HG02884 (cell line): Measurements from ENCODE around the gene ZC3H7A.
"Not testable (repeated sequence)": the region's sequence is repeated elsewhere in the genome, so short reads cannot be mapped to it uniquely, and the experiment has no call there.

Experiments
- ATAC-seq: cut with Tn5 transposase; IDR thresholded peaks from one replicate; pipeline ENCODE4 v1.9.1; 2021; ENCODE audit warnings: mild to moderate bottlenecking, moderate library complexity; ENCODE audit not compliant: unreplicated experiment

Gene ZC3H7A

DNA sequence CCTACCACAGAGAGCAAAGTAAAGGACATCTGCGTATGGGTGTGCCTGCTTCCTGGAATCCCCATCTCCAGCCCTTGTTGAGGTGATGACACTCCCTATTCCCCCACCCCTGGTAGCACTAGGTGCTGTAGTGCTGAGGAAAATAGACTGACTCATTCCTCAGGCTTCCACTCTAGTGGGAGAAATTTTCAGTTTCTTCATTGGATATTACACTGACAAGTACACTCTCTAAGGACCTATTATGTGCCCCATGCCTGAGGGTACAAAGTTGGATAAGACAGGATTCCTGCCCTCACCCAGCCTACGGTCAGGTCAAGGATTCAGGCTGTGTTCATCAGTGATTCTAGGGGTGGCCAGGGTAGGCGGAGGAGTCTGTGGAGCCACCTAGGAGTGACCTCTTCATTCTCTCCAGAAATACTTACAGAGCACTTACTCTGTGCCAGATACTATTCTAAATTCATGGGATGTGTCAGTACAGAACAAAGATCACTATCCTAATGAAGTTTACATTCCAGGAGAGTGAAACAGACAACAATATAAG lies 4.5 kb upstream of the ZC3H7A start:
- ATAC-seq = no peak

- no peak for ATAC-seq
These were observed 3.3 kb upstream of the ZC3H7A start for GRCh38 chr16:11800382-11800718.

DNA sequence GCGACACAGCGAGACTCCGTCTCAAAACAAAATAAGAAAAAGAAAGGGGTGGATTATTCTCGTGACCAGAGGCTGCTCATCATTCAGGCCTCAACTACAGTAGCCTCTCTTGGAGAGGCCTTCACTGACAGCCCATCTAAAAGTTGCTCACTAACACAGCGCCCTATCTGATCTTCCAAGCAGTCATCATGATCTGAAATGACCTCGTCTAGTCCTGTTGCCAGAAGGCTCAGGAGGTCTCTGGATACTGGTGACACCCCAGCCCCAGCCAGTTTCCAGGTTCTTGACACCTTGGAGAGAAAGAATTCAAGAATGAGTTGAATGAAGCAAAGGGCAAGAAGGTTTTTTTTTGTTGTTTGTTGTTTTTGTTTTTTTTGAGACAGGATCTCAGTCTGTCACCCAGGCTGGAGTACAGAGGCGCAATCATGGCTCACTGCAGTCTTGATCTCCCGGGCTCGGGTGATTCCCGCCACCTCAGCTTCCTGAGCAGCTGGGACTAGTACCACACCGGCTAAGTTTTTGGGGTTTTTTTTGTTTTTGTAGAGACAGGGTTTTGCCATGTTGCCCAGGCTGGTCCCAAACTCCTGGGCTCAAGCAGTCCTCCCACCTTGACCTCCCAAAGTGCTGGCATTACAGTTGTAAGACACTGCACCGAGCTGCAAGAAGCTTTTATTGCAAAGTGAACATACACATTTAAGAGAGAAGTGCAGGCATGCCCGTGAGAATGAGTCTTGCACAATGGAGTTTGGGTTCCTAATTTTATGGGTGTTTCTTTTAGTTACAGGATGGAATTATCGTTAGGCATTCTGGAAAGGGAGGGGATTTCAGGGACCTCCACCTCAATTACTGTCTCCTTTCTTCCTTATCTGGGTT lies 2.7 kb upstream of the ZC3H7A start:
- ATAC-seq = no peak

DNA sequence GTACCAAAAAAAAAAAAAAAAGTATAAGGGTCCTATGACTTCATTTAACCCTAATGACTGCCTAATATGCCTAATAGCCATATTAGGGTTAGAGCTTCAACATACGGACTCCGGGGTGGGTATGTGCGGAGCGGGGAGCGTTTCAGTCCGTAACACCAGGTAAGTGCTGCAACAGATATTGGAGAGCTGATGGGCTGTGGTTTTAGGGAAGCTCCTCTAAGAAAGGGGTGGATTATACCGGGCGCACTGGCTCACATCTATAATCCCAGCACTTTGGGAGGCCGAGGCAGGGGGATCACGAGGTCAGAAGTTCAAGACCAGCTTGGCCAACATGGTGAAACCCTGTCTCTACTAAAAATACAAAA lies 1.9 kb upstream of the ZC3H7A start:
- ATAC-seq = no peak

DNA sequence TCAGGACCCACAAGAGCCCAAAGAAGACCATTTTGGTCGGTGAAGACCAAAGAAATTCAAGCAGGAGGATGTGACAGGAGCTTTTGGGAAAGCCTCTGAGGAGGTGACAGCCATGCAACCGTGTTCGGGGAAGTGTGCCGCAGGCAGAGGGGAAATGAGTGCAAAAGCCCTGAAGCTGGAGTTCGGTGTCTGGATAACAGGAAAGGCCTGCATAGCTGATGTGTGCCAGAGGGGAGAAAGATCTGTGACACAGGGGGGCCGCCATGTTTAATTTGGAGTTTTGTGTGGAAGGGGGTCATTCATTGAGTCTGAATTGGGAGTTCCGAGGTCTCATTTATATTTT lies 870 bp upstream of the ZC3H7A start:
- no peak for ATAC-seq

GRCh38 chr16:11796227-11797165 lies 562 bp downstream of the ZC3H7A start:
- no peak for ATAC-seq

DNA sequence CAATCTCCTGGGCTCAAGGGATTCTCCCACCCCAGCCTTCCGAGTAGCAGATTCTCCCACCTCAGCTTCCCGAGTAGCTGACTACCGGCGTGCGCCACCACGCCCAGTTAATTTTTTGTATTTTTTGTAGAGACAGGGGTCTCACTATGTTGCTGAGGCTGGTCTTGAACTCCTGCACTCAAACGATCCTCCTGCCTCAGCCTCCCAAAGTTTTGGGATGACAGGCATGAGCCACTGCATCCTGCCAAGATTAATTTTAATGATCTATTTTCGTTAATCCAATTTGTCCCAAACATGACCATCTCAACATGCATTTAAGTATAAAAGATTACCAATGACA lies 1.2 kb downstream of the ZC3H7A start:
- no peak for ATAC-seq

DNA sequence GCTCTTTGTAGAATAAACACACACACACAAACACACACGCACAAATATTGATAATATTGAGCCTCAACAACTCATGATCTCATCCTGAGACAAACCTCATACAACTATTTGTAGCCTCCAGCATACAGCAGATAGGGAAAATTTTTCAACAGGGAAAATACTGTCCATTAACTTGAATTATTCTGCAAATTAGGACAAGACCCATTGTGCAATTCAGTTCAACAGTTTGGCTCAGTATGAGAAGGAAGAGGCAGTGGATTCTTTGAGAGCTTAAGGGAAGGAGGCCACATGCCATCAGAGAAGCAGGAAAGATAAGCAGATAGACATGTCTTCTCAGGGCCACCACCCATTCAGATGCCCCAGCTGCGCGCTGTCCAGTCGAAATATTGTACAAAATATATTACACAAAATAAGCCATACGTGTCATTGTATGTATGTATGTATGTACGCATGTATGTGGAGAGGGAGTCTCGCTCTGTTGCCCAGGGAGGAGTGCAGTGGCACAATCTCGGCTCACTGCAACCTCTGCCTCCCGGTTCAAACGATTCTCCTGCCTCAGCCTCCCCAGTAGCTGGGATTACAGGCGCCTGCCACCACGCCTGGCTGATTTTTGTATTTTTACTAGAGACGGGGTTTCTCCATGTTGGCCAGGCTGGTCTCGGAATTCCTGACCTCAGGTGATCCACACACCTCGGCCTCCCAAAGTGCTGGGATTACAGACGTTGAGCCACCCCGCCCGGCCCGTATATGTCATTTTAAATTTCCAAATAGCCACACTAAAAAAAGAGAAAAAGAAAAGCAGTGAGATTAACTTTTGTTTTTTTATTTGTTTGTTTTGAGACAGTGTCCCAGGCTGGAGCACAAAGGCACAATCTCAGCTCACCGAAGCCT lies 1.8 kb downstream of the ZC3H7A start:
- no peak for ATAC-seq

DNA sequence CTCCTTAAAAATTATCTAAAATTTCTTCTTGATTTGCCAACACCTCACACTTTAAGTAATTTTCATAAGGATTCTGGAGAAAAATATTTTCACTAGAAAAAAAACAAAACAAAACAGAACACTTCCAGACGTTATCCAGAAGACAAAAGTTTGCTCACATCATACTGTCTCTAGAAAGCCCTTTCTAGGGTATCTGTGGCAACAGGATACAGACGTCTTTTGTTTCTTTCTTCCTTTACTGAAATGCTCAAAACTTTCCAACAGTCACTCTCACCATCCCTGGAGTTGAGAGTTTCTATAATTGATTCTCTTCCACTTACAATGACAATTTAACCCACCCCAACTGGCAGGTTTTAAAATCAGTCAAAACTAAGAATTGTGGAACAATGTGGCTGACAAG lies 2.6 kb downstream of the ZC3H7A start:
- ATAC-seq = no peak

DNA sequence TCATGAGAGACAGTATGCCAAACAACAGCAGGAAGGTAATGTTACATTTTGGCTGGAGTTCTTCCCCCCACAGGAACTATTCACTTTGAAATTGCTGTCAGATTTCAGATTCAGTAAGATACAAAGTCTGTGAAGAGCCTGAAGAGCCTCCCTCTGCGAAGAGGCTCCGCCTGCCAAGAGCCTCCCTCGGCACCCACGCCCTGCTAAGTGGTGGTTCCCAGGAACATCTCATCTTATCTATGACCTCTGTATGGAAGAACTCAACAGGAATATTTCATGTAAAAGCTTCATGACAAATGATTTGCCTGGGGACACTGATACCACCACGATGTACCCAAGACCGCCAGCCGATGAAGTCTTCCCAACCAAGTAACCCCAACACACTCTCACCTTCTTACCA lies 3.2 kb downstream of the ZC3H7A start:
- ATAC-seq = no peak

DNA sequence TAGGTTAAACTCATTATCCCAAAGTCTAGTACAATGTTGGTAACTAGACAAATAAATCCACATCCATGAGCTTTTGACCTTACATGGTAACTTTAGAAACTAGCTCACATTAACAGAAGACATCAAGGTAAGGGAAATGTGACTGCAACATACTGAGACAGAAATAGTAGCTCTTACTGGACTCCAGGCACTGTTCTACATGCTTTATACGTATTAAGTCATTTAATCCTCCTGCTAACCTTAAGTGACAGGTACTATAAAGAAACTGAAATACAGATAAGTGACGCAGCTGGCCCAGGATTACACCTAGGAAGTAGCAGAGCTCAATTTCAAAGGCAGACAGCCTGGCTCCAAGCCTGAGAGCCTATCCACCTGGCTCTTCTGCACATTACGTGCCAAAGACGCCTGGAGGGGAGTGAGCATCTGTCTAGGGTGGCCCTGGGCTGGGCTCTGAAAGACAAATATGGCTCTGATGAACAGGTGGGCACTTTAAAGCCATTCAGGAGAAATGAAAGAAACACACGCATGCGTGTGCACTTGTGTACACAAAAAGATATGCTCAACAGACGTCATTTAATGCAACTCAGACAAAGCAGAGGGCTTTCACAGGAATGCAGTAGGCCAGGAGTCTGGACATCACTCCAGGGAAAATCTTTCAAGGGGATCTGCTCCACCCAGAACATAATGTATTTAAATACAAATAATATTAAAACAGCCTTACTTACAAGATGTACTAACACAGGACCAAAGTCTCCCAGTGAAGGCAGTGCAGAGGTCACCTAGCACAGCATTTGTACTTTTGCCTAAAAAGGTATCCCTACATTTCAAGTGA lies 4.4 kb downstream of the ZC3H7A start:
- no peak for ATAC-seq

GRCh38 chr16:11791144-11791828 lies 5.8 kb downstream of the ZC3H7A start:
- ATAC-seq = no peak

DNA sequence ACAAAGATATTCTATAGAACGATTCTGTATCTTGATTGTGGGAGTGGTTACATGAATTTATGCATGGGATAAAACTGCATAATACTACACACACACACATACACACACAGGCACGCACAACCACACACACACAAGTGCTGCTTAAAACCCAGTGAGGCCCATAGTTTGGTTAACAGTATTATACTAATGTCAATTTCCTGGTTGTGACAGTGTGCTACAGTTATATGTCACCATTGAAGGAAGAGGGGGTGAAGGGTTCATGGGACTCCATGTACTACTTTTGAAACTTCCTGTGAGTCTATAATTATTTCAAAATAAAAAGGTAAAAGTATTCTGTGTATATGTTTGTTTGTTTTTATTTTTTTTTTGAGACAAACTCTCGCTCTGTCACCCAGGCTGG lies 8.1 kb downstream of the ZC3H7A start:
- ATAC-seq = no peak

- ATAC-seq = not testable (repeated sequence)
These were observed 12.0 kb downstream of the ZC3H7A start for GRCh38 chr16:11784980-11785599.

- ATAC-seq = not testable (repeated sequence)
These were observed 12.7 kb downstream of the ZC3H7A start for GRCh38 chr16:11784381-11784780.

GRCh38 chr16:11784038-11784369 lies 13.1 kb downstream of the ZC3H7A start:
- no peak for ATAC-seq

DNA sequence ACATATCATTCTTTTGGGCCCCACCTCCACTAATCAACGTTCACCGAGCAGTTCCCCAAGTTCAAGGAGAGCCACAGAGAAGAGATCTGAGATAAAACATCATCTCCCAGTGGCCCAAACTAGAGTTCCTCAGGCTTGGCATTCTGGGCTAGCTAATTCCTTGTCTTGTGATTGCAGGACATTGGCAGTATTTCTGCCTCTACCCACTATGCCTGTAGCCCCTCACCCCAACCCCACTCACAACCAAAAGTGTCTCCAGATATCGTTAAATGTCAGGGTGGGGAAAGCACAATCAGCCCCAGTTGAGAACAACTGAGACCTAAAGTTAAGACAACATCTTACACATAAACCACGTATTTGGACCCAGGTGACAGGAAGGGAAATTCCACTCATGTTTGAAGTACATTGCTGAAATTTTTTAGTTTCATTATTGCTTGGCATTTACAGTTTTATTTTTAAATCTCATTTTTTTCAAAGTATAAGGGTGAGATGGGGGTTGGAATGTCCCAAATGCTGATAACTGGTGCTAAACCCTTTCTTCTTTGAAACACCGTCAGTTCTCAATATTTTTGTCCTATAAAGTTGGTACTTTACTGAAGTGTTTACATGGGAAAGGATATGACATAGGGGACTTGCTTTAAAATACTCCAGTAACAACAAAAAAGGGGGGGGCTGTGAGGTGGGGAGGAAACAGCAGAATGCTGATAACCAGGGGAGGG lies 13.6 kb downstream of the ZC3H7A start:
- ATAC-seq = no peak

- ATAC-seq = no peak
These were observed 15.3 kb downstream of the ZC3H7A start for GRCh38 chr16:11781773-11782172.
